ENCODE measurements around the gene PLA1A. TPM values are rescaled to one million over a fixed set of nuclear protein-coding genes. Genes with fewer than 3 reads are reported as not detected.

The PLA1A gene
- total and polyA plus RNA-seq, 4 donors: 0.50 to 5.7 (median 3.1) TPM

GRCh38 chr3:119632216-119632615, 34.5 kb downstream of the PLA1A start:
- H3K36me3 ChIP-seq (ENCODE audit: control insufficient read depth in 1 of 2, insufficient read depth in 2 of 2, low read length in 1 of 2): no peaks in the 10 kb centered on the region
- no peak overlapping the region for H3K4me3 ChIP-seq (ENCODE audit: low read length in 2 of 2)
- no peaks in the 10 kb centered on the region for H3K9me3 ChIP-seq (ENCODE audit: control insufficient read depth, low read length)
- ATAC-seq (ENCODE audit: low FRiP score): no peak
- WGBS, 2 donors: 82 to 86% methylated on average over 4 of the region's 4 CpGs
- peaks cover 0 to 3% of the 10 kb centered on the region in 2 donors for H3K4me1 ChIP-seq (ENCODE audit: control insufficient read depth in 1 of 2, insufficient read depth in 2 of 2, low read length in 2 of 2)
- DNase-seq: no peak
- no peaks in the 10 kb centered on the region for H3K27me3 ChIP-seq (ENCODE audit: control insufficient read depth in 1 of 2, insufficient read depth in 2 of 2, low read length in 1 of 2)
- no peak overlapping the region for H3K27ac ChIP-seq (ENCODE audit: low read depth in 1 of 2, low read length in 2 of 2)
- intact Hi-C loops (cut with DNase I): no loop called here

- intact Hi-C loops (cut with DNase I): no loop called here
- ATAC-seq (ENCODE audit: low FRiP score) (no peak), DNase-seq (no peak)
- Histone ChIP-seq H3K27me3 (ENCODE audit: control insufficient read depth in 1 of 2, insufficient read depth in 2 of 2, low read length in 1 of 2) (no peaks in the 10 kb centered on the region), H3K4me1 (ENCODE audit: control insufficient read depth in 1 of 2, insufficient read depth in 2 of 2, low read length in 2 of 2) (peaks cover 0 to 1% of the 10 kb centered on the region in 2 donors), H3K36me3 (ENCODE audit: control insufficient read depth in 1 of 2, insufficient read depth in 2 of 2, low read length in 1 of 2) (no peaks in the 10 kb centered on the region), H3K4me3 (ENCODE audit: low read length in 2 of 2) (no peak overlapping the region), H3K9me3 (ENCODE audit: control insufficient read depth, low read length) (no peaks in the 10 kb centered on the region), H3K27ac (ENCODE audit: low read depth in 1 of 2, low read length in 2 of 2) (no peak overlapping the region)
- WGBS, 2 donors: 82 to 90% methylated on average over 4 of the region's 4 CpGs
Observed at GRCh38 chr3:119632829-119633228, 35.1 kb downstream of the PLA1A start.

GRCh38 chr3:119635719-119636118, 38.0 kb downstream of the PLA1A start:
- H3K27ac ChIP-seq (ENCODE audit: low read depth in 1 of 2, low read length in 2 of 2): no peak overlapping the region
- no peaks in the 10 kb centered on the region for H3K27me3 ChIP-seq (ENCODE audit: control insufficient read depth in 1 of 2, insufficient read depth in 2 of 2, low read length in 1 of 2)
- no peak for ATAC-seq (ENCODE audit: low FRiP score)
- 93 to 96% methylated on average over 10 of the region's 10 CpGs for WGBS, 2 donors
- DNase-seq: no peak
- no peaks in the 10 kb centered on the region for H3K4me1 ChIP-seq (ENCODE audit: control insufficient read depth in 1 of 2, insufficient read depth in 2 of 2, low read length in 2 of 2)
- H3K36me3 ChIP-seq (ENCODE audit: control insufficient read depth in 1 of 2, insufficient read depth in 2 of 2, low read length in 1 of 2): no peaks in the 10 kb centered on the region
- H3K4me3 ChIP-seq (ENCODE audit: low read length in 2 of 2): no peak overlapping the region
- H3K9me3 ChIP-seq (ENCODE audit: control insufficient read depth, low read length): no peaks in the 10 kb centered on the region
- intact Hi-C loops (cut with DNase I): loop anchor here (5.0 kb wide), 1 partner anchor 37 kb away; no protein-coding TSS in a partner anchor

- 37 to 56% methylated on average over 1 of the region's 1 CpG for WGBS, 2 donors
- H3K4me1 ChIP-seq (ENCODE audit: control insufficient read depth in 1 of 2, insufficient read depth in 2 of 2, low read length in 2 of 2): no peaks in the 10 kb centered on the region
- no peak overlapping the region for H3K27ac ChIP-seq (ENCODE audit: low read depth in 1 of 2, low read length in 2 of 2)
- H3K4me3 ChIP-seq (ENCODE audit: low read length in 2 of 2): no peak overlapping the region
- no peaks in the 10 kb centered on the region for H3K36me3 ChIP-seq (ENCODE audit: control insufficient read depth in 1 of 2, insufficient read depth in 2 of 2, low read length in 1 of 2)
- ATAC-seq (ENCODE audit: low FRiP score) (no peak), DNase-seq (no peak)
- intact Hi-C loops (cut with DNase I): loop anchor here (5.0 kb wide), 1 partner anchor 36 kb away; no protein-coding TSS in a partner anchor
- H3K9me3 ChIP-seq (ENCODE audit: control insufficient read depth, low read length): no peaks in the 10 kb centered on the region
- H3K27me3 ChIP-seq (ENCODE audit: control insufficient read depth in 1 of 2, insufficient read depth in 2 of 2, low read length in 1 of 2): no peaks in the 10 kb centered on the region
Observed at GRCh38 chr3:119636249-119636648, 38.6 kb downstream of the PLA1A start.

- H3K27ac ChIP-seq (ENCODE audit: low read depth in 1 of 2, low read length in 2 of 2): no peak overlapping the region
- H3K9me3 ChIP-seq (ENCODE audit: control insufficient read depth, low read length): peaks cover 1% of the 10 kb centered on the region
- 95 to 97% methylated on average over 4 of the region's 4 CpGs for WGBS, 2 donors
- no peaks in the 10 kb centered on the region for H3K27me3 ChIP-seq (ENCODE audit: control insufficient read depth in 1 of 2, insufficient read depth in 2 of 2, low read length in 1 of 2)
- H3K4me1 ChIP-seq (ENCODE audit: control insufficient read depth in 1 of 2, insufficient read depth in 2 of 2, low read length in 2 of 2): no peaks in the 10 kb centered on the region
- H3K4me3 ChIP-seq (ENCODE audit: low read length in 2 of 2): no peak overlapping the region
- ATAC-seq (ENCODE audit: low FRiP score): no peak
- intact Hi-C loops (cut with DNase I): loop anchor here (5.0 kb wide), 1 partner anchor 35 kb away; no protein-coding TSS in a partner anchor
- H3K36me3 ChIP-seq (ENCODE audit: control insufficient read depth in 1 of 2, insufficient read depth in 2 of 2, low read length in 1 of 2): peaks cover 0 to 2% of the 10 kb centered on the region in 2 donors
- no peak for DNase-seq
Observed at GRCh38 chr3:119636891-119637611, 39.4 kb downstream of the PLA1A start.

GRCh38 chr3:119637679-119638477, 40.2 kb downstream of the PLA1A start:
- no peaks in the 10 kb centered on the region for H3K4me1 ChIP-seq (ENCODE audit: control insufficient read depth in 1 of 2, insufficient read depth in 2 of 2, low read length in 2 of 2)
- intact Hi-C loops (cut with DNase I): loop anchor here (5.0 kb wide), 1 partner anchor 34 kb away; no protein-coding TSS in a partner anchor
- peak overlapping the region in 1 of 2 donors; percentile 55 for H3K27ac ChIP-seq (ENCODE audit: low read depth in 1 of 2, low read length in 2 of 2)
- ATAC-seq (ENCODE audit: low FRiP score) (peak; percentile 68), DNase-seq (no peak)
- WGBS, 2 donors: 34 to 36% methylated on average over 3 of the region's 3 CpGs
- no peak overlapping the region for H3K4me3 ChIP-seq (ENCODE audit: low read length in 2 of 2)
- no peaks in the 10 kb centered on the region for H3K27me3 ChIP-seq (ENCODE audit: control insufficient read depth in 1 of 2, insufficient read depth in 2 of 2, low read length in 1 of 2)
- peaks cover 2% of the 10 kb centered on the region for H3K9me3 ChIP-seq (ENCODE audit: control insufficient read depth, low read length)
- peaks cover 3 to 4% of the 10 kb centered on the region in 2 donors for H3K36me3 ChIP-seq (ENCODE audit: control insufficient read depth in 1 of 2, insufficient read depth in 2 of 2, low read length in 1 of 2)

GRCh38 chr3:119639494-119640350, 42.0 kb downstream of the PLA1A start:
- no peaks in the 10 kb centered on the region for H3K4me1 ChIP-seq (ENCODE audit: control insufficient read depth in 1 of 2, insufficient read depth in 2 of 2, low read length in 2 of 2)
- ATAC-seq (ENCODE audit: low FRiP score): no peak

GRCh38 chr3:119641416-119641815, 43.7 kb downstream of the PLA1A start:
- WGBS, 2 donors: 97 to 98% methylated on average over 2 of the region's 2 CpGs
- H3K4me1 ChIP-seq (ENCODE audit: control insufficient read depth in 1 of 2, insufficient read depth in 2 of 2, low read length in 2 of 2): no peaks in the 10 kb centered on the region
- no peak overlapping the region for H3K27ac ChIP-seq (ENCODE audit: low read depth in 1 of 2, low read length in 2 of 2)
- H3K27me3 ChIP-seq (ENCODE audit: control insufficient read depth in 1 of 2, insufficient read depth in 2 of 2, low read length in 1 of 2): no peaks in the 10 kb centered on the region
- no peak for DNase-seq
- peaks cover 3 to 4% of the 10 kb centered on the region in 2 donors for H3K36me3 ChIP-seq (ENCODE audit: control insufficient read depth in 1 of 2, insufficient read depth in 2 of 2, low read length in 1 of 2)
- H3K9me3 ChIP-seq (ENCODE audit: control insufficient read depth, low read length): peaks cover 2% of the 10 kb centered on the region
- intact Hi-C loops (cut with DNase I): no loop called here
- ATAC-seq (ENCODE audit: low FRiP score): no peak
- H3K4me3 ChIP-seq (ENCODE audit: low read length in 2 of 2): no peak overlapping the region

More at GRCh38 chr3:119639494-119640350, 42.0 kb downstream of the PLA1A start:
- 89 to 91% methylated on average over 2 of the region's 2 CpGs for WGBS, 2 donors
- Histone ChIP-seq H3K27ac (ENCODE audit: low read depth in 1 of 2, low read length in 2 of 2) (no peak overlapping the region), H3K4me3 (ENCODE audit: low read length in 2 of 2) (no peak overlapping the region), H3K36me3 (ENCODE audit: control insufficient read depth in 1 of 2, insufficient read depth in 2 of 2, low read length in 1 of 2) (peaks cover 3 to 4% of the 10 kb centered on the region in 2 donors), H3K9me3 (ENCODE audit: control insufficient read depth, low read length) (peaks cover 2% of the 10 kb centered on the region), H3K27me3 (ENCODE audit: control insufficient read depth in 1 of 2, insufficient read depth in 2 of 2, low read length in 1 of 2) (no peaks in the 10 kb centered on the region)
- intact Hi-C loops (cut with DNase I): loop anchor here (5.0 kb wide), 1 partner anchor 33 kb away; no protein-coding TSS in a partner anchor
- DNase-seq: no peak

Data from aorta (tissue), 5 donors.